Tibial nerve (tissue), 4 donors: Measurements from ENCODE around the gene CTDSPL. TPM values are rescaled to one million over a fixed set of nuclear protein-coding genes. Genes with fewer than 3 reads are reported as not detected.

Experiments used
- DNase-seq, 2 donors: peaks; one replicate each; pipeline ENCODE4 v3.0.0-alpha.2; 2019; ENCODE audit warnings: low spot score in 2 of 2
- H3K27ac ChIP-seq, 4 donors: fragments of 200-600 bp; sonication (generic) in 3 of 4; one replicate each; pipeline ENCODE4 v1.5.1; 2017 to 2019; ENCODE audit warnings: mild to moderate bottlenecking in 1 of 4
- H3K27me3 ChIP-seq, 2 donors: fragments of 200-600 bp; sonication (generic) in 1 of 2; one replicate each; pipeline versions ENCODE4 v1.5.1 to v1.6.0; 2017 to 2019
- H3K36me3 ChIP-seq, 3 donors: fragments of 200-600 bp; sonication (generic); one replicate each; pipeline ENCODE4 v1.5.1; 2018 to 2019
- H3K4me1 ChIP-seq, 4 donors: fragments of 200-600 bp; sonication (generic) in 3 of 4; one replicate each; pipeline ENCODE4 v1.5.1; 2017 to 2019
- H3K4me3 ChIP-seq, 4 donors: fragments of 200-600 bp; sonication (generic) in 3 of 4; one replicate each; pipeline ENCODE4 v1.5.1; 2017 to 2019; ENCODE audit warnings: mild to moderate bottlenecking in 1 of 4, moderate library complexity in 1 of 4
- H3K9me3 ChIP-seq, 4 donors: fragments of 200-600 bp; sonication (generic) in 3 of 4; one replicate each; pipeline ENCODE4 v1.5.1; 2017 to 2019
- EP300 ChIP-seq, 2 donors: sonication (generic); formaldehyde crosslinking; IDR thresholded peaks; one replicate each; pipeline ENCODE4 v1.6.1; 2017; ENCODE audit warnings: antibody characterized with exemption in 2 of 2, mild to moderate bottlenecking in 1 of 2
- POLR2A ChIP-seq, 2 donors: fragments of 450-650 bp; IDR thresholded peaks; one replicate each; pipeline ENCODE4 v1.6.1; 2017; ENCODE audit warnings: antibody characterized with exemption in 2 of 2, mild to moderate bottlenecking in 2 of 2, moderate library complexity in 2 of 2
- WGBS, 2 donors: methylation state at CpG; one replicate each; pipeline ENCODE4 v1.1.5; 2018; 5-methylcytosine and 5-hydroxymethylcytosine counted together
- total RNA-seq, 4 donors: library from RNA; depleted of rRNA; stranded (reverse); fragments of >200 nt; gene quantifications; one replicate each; pipeline ENCODE4 v1.1.0, GENCODE V29; 2016
- TF ChIP-seq, protein P1 (sequence below), 5 experiments: fragments of 200-600 bp in 3 of 5; fragments of 450-650 bp in 2 of 5; sonication (generic) in 3 of 5; IDR thresholded peaks; one replicate each; pipeline ENCODE4 v1.5.1; 2016 to 2019; ENCODE audit warnings: antibody characterized with exemption in 5 of 5, mild to moderate bottlenecking in 3 of 5, moderate library complexity in 2 of 5

Gene CTDSPL
- total RNA-seq, 4 donors from 2014 or later = 31.8 to 87.0 (median 49.0) TPM

GRCh38 chr3:37887062-37887461, 25.4 kb downstream of the CTDSPL start:
- Histone ChIP-seq H3K27ac (no peak overlapping the region), H3K4me1 (peaks cover 0 to 100% (median 54%) of the 10 kb centered on the region in 4 donors), H3K27me3 (no peaks in the 10 kb centered on the region), H3K9me3 (no peaks in the 10 kb centered on the region), H3K36me3 (no peaks in the 10 kb centered on the region), H3K4me3 (no peak overlapping the region)
- DNase-seq = no peak
- no peak for TF ChIP-seq EP300 (IDR thresholded peaks at IDR 0.05)
- TF ChIP-seq, protein P1, sequence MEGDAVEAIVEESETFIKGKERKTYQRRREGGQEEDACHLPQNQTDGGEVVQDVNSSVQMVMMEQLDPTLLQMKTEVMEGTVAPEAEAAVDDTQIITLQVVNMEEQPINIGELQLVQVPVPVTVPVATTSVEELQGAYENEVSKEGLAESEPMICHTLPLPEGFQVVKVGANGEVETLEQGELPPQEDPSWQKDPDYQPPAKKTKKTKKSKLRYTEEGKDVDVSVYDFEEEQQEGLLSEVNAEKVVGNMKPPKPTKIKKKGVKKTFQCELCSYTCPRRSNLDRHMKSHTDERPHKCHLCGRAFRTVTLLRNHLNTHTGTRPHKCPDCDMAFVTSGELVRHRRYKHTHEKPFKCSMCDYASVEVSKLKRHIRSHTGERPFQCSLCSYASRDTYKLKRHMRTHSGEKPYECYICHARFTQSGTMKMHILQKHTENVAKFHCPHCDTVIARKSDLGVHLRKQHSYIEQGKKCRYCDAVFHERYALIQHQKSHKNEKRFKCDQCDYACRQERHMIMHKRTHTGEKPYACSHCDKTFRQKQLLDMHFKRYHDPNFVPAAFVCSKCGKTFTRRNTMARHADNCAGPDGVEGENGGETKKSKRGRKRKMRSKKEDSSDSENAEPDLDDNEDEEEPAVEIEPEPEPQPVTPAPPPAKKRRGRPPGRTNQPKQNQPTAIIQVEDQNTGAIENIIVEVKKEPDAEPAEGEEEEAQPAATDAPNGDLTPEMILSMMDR (IDR thresholded peaks at IDR 0.05) = no peak
- no peak for TF ChIP-seq POLR2A (IDR thresholded peaks at IDR 0.05)
- WGBS, 2 donors = 73 to 78% methylated on average over 3 of the region's 3 CpGs

- Histone ChIP-seq H3K9me3 (no peaks in the 10 kb centered on the region), H3K4me3 (no peak overlapping the region), H3K27me3 (no peaks in the 10 kb centered on the region), H3K27ac (peak overlapping the region in 1 of 4 donors; percentile 66), H3K36me3 (no peaks in the 10 kb centered on the region), H3K4me1 (peaks cover 0 to 100% (median 58%) of the 10 kb centered on the region in 4 donors)
- no peak for TF ChIP-seq EP300 (IDR thresholded peaks at IDR 0.05)
- no peak for TF ChIP-seq POLR2A (IDR thresholded peaks at IDR 0.05)
- TF ChIP-seq, protein P1 (IDR thresholded peaks at IDR 0.05) = no peak
- no peak for DNase-seq
- 77% methylated on average over 4 of the region's 4 CpGs for WGBS, 2 donors
Observed at GRCh38 chr3:37887824-37888223, 26.1 kb downstream of the CTDSPL start.

GRCh38 chr3:37888421-37888820, 26.7 kb downstream of the CTDSPL start:
- H3K4me3 ChIP-seq = no peak overlapping the region
- H3K4me1 ChIP-seq = peaks cover 1 to 100% (median 62%) of the 10 kb centered on the region in 4 donors
- WGBS, 2 donors = 79 to 81% methylated on average over 3 of the region's 3 CpGs
- TF ChIP-seq, protein P1 (IDR thresholded peaks at IDR 0.05) = no peak
- TF ChIP-seq POLR2A (IDR thresholded peaks at IDR 0.05) (no peak), EP300 (IDR thresholded peaks at IDR 0.05) (no peak)
- no peaks in the 10 kb centered on the region for H3K27me3 ChIP-seq
- no peaks in the 10 kb centered on the region for H3K9me3 ChIP-seq
- no peaks in the 10 kb centered on the region for H3K36me3 ChIP-seq
- no peak for DNase-seq
- peak overlapping the region in 2 of 4 donors; percentile 46 to 66 for H3K27ac ChIP-seq

DNA sequence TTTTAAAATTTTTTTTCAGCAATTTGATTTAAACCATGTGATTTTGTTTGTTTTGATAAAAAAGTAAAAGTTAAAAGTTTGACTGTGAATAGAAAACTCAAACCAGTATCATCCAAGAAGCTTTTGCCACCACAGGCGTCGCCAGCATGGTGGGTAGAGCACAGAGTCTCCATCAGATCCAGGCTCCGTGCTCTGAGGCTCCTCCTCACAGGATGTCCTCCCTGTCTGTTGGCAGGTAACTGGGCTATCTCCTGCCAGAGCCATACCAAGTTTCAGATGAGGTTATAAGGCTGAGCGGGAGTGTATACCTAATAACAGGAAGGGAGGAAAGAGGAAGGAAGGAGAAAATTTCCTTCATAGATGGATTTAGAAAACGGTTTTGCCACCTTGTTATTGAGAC, 28.8 kb downstream of the CTDSPL start:
- 73 to 74% methylated on average over 5 of the region's 5 CpGs for WGBS, 2 donors
- peaks cover 2 to 99% (median 60%) of the 10 kb centered on the region in 4 donors for H3K4me1 ChIP-seq
- no peak overlapping the region for H3K4me3 ChIP-seq
- no peak for DNase-seq
- peak overlapping the region in 2 of 4 donors; percentile 34 to 62 for H3K27ac ChIP-seq
- no peaks in the 10 kb centered on the region for H3K9me3 ChIP-seq
- H3K27me3 ChIP-seq = no peaks in the 10 kb centered on the region
- no peaks in the 10 kb centered on the region for H3K36me3 ChIP-seq
- no peak for TF ChIP-seq POLR2A (IDR thresholded peaks at IDR 0.05)

GRCh38 chr3:37891227-37891626, 29.5 kb downstream of the CTDSPL start:
- Histone ChIP-seq H3K4me3 (no peak overlapping the region), H3K27me3 (no peaks in the 10 kb centered on the region), H3K36me3 (no peaks in the 10 kb centered on the region), H3K4me1 (peaks cover 2 to 99% (median 58%) of the 10 kb centered on the region in 4 donors), H3K9me3 (no peaks in the 10 kb centered on the region), H3K27ac (peak overlapping the region in 2 of 4 donors; percentile 34 to 62)
- DNase-seq = no peak
- TF ChIP-seq EP300 (IDR thresholded peaks at IDR 0.05) (no peak), POLR2A (IDR thresholded peaks at IDR 0.05) (no peak)
- TF ChIP-seq, protein P1 (IDR thresholded peaks at IDR 0.05) = no peak
- 36 to 37% methylated on average over 3 of the region's 3 CpGs for WGBS, 2 donors
